Measurements from ENCODE around the gene ANKRD13B.
"Not testable (repeated sequence)": the region's sequence is repeated elsewhere in the genome, so short reads cannot be mapped to it uniquely, and the experiment has no call there.

ANKRD13B gene

GRCh38 chr17:29592850-29593551 is at the start of gene ANKRD13B:
TSS of gene ANKRD13B (plus strand) at chr17:29593132. CDS start at chr17:29593622, 490 bp downstream.
- DNase-seq, result peak; percentile 72

- no peak for DNase-seq
Measured at GRCh38 chr17:29544066-29544465, 48.9 kb upstream of the ANKRD13B start.

- DNase-seq, result no peak
Measured at GRCh38 chr17:29546085-29546484, 46.8 kb upstream of the ANKRD13B start.

- no peak for DNase-seq
Measured at GRCh38 chr17:29546830-29547229, 46.1 kb upstream of the ANKRD13B start.

GRCh38 chr17:29549177-29549923 is 43.6 kb upstream of the ANKRD13B start:
- DNase-seq, result peak in 1 of 2 experiments; percentile 9

GRCh38 chr17:29555840-29556239 is 37.1 kb upstream of the ANKRD13B start:
- no peak for DNase-seq

GRCh38 chr17:29557085-29557738 is 35.7 kb upstream of the ANKRD13B start:
- no peak for DNase-seq

DNA sequence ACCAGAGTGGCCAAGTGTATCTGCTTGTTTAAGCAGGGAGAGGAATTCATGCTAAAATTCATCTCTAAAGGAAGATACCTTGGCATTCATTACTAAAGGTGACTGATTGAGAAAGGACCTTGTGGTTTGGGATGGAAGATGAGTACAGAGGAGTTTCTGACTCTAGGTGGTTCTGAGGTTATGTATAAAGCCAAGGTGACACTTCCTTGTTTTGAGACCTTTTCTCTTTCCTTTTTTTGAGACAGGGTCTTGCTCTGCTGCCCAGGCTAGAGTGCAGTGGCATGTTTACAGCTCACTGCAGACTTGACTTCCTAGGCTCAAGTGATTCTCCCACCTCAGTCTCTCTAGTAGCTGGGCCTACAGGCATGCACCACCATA is 35.2 kb upstream of the ANKRD13B start:
- no peak for DNase-seq

DNA sequence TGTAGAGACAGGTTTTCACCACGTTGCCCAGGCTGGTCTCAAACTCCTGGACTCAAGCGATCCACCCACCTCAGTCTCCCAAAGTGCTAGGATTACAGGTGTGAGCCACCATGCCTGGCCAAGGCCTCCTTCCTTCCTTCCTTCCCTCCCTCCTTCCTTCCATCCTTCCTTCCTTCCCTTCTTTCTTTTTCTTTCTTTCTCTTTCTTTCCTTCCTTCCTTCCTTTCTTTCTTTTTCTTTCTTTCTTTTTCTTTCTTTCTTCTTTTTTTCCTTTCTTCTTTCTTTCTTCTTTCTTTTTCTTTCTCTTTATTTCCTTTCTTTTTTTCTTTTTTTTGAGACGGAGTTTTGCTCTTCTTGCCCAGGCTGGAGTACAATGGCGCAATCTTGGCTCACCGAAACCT is 34.8 kb upstream of the ANKRD13B start:
- not testable (repeated sequence) for DNase-seq

DNA sequence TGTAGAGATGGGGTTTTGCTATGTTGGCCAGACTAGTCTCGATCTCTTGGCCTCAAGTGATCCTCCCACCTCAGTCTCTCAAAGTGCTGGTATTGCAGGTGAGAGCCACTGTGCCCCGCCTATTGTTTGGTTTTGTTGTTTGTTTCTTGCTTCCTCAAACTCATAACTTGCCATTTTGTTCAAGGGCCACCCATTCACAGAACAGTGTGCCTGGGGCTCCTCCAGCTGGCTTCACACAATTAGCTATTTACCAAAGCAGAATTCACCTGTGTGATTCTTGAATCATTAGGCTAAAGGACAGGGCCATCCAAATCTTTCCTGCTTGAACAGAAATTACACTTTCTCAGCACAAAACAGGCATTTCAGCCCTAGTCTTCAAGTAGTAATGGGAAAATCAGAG is 33.3 kb upstream of the ANKRD13B start:
- DNase-seq, result no peak

DNA sequence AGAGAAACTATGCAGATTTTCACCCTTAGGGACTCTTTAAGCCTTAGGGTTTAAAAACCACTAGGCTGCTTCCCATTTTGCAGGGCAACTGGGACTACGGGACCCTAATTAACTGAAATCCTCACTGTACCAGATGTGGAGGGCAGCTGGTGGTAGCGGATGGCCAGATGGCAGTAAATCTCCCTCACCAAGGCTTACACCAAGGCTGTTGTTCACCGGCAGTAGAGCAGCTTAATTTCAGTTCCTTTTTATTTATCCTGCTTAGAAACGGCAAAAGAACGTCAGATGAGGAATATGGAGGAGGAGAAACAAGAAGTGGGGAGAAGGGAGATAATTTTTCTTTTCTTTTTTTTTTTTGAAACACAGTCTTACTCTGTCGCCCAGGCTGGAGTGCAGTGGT is 32.6 kb upstream of the ANKRD13B start:
- DNase-seq, result no peak

DNA sequence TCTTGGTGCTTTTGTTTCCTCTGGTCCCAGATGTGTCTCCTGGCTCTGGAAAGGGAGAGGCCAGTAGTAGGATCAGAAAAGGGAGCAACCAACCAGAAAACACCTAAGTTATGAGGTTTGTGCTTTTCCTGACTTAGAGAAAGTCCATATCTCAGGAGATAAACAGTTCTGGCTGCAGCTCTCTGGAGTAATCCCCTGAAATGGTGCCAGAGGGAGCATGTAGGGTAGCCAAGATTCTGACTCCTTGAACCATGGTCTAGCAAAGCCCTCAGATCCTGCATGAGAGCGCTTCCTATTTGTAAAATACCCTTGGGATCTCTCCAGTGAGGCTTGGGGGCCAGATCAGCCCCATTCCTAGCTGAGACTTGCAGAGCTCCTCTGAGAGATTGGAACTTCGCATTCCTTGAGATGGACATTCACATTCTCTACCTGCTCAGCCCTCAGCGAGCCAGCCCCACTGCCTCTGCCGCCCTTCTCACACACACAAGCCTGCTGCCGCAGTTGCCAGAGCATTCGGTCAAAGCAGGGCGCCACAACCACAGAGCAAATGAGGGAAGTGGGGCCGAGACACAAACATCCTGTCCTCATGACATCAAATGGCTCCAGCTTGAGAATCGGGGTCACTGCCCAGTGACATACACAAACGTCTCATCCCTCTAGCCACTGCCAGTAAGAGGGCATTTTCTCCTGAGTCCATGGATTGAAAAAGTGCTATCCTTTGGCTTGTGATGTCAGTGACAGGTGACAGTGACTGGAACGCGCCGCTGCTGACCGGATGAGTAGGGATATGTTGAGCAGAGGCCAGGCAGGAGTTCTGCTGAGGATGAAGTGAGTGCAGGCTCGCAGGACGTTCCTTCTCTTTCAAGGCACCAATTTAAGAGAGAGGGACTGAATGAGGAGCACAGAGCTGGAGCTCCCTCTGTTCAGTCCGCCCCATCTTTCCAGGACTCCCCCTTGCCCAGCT is 31.1 kb upstream of the ANKRD13B start:
- no peak for DNase-seq

DNA sequence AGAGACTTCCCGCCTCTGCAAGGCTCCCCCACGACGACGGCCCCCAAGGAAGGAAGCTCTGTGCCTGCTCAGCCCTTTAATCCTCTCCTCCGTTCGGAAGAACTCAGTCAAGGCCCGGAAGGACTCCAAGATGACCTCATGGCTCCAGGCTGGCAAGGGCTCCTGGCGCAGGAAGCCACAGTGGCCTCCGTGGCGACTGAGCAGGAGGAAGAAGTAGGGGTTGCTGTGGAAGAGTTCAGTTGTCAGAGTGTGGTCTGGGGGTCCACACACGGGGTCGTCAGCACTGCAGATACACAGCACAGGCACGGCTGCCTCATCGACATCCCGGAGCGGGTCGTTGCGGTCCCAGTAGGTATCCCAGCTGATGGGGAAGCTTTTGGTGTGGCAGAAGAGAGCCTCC is 30.3 kb upstream of the ANKRD13B start:
- no peak for DNase-seq

GRCh38 chr17:29563816-29564215 is 29.1 kb upstream of the ANKRD13B start:
- DNase-seq, result no peak

DNA sequence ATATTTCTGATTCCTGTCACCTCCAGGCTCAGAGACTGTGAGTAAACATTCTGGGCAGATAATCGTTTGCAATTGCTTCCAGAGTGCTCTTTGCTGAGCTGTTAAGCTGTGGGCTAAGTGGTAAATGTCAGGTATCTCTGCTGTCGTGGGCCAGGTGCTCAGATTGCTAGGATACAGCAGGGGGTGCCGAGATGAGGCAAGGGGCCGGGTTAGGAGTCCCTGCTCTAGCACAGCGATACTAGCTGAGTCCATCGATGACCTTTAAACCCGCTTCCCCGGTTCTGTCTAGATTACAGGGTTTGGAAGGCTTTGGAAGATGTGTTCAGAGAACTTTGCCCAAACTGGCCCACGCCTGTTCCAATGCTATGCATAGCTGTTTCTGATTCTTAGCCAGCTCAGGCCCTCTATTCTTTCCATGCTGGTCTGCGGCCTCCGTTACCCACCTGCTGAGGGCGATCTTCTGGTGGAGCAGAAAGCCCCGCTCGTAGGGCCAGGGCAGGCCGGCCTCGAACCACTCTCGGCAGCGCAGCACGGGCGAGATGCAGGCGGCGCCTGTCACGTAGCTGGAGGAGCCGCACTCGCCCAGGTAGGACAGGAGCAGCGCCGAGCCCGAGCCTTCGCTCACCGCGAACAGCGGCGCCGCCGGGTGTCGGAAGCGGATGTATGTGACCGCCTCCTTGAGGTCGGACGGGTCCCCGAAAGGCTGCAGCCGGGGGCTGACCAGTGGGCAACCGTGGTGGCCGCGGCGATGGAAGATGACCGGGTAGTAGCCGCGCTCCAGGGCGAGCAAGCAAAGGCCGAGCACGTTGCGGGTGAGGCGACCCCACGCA is 27.1 kb upstream of the ANKRD13B start:
- DNase-seq, result peak; percentile 11 to 32

DNA sequence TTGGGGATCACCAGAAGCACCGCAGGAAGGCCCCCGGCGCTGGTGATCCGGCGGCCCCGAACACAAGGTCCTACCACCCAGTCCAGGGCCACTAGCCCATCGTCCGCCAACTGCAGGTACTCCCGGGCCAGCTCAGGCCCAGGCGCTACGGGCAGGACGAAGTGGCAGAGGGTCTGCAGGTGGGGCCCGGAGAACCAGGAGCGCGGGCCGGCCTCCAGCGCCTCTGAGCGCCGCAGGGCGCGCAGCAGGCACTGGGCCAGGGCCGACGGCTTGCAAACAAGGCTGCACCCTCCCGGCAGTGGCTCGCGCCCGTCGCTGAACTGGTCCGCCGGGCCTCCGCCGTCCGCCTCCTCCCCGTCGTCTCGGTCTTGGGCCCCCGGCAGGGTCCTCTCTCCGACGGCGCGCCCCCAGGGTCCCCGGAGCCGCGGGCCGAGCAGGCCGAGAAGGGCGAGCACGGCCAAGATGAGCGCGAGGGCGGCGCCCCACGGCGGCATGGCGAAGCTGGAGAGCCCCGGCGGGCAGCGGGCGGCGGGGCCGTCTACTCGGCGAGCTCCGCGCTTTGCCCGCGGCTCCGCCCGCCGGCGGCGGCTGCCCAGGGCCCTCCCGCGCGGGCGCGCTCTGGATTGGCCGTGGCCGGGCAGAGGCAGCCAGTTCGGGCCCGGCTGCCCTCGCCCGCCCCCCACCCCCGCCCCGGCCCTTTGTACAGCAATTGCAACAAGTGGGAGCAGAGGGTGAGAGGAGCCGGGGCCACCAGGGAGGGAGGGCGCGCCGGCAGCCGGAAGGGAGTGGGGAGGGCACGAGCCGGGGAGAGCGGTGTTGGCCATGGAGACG is 26.2 kb upstream of the ANKRD13B start, which contains the start of gene ABHD15:
Gene ABHD15, minus strand, starts transcription at position 565 of the 831 bp plus-strand sequence. Its CDS starts 71 bp downstream, at position 494.
- DNase-seq, result peak; percentile 31 to 72

GRCh38 chr17:29567304-29567553 is 25.7 kb upstream of the ANKRD13B start:
- DNase-seq, result peak in 1 of 2 experiments; percentile 54

DNA sequence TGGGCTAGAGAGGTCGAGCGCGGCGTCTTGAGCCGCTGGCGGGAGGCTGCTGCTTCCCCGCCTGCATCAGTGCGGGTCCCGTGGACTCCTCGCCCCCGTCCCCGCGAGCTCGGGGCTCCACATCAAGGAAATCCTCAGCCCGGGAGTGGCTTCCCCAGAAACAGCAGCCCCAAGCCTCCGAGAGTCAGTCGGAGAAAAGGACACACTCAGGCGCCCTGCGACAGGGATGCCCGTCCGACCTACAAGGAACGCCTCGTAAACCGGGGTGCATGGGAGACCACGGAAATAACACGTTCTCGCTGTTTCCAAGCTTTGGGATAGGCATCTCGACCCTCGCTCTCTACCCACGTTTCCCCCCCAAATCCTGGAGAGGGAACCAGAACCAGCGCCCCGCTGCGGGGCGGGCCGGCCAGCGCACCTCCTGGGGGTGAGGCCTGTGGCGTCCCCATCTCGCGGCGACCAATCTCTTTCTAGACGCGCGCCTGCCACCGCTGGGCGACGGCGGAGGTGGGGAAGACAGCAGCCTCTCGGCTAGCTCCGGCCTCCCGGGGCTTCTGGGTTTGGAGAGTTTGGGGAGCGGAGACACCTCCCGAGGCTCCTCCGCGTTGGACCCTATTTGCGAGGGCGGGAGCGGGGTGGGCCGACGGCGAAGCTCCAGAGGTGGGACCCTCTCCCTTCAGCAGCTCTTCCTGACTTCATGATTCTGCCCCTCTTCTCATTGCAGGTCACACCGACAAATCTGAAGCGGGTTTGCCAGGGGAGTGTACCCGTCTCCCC is 25.2 kb upstream of the ANKRD13B start:
- peak; percentile 49 to 73 for DNase-seq

DNA sequence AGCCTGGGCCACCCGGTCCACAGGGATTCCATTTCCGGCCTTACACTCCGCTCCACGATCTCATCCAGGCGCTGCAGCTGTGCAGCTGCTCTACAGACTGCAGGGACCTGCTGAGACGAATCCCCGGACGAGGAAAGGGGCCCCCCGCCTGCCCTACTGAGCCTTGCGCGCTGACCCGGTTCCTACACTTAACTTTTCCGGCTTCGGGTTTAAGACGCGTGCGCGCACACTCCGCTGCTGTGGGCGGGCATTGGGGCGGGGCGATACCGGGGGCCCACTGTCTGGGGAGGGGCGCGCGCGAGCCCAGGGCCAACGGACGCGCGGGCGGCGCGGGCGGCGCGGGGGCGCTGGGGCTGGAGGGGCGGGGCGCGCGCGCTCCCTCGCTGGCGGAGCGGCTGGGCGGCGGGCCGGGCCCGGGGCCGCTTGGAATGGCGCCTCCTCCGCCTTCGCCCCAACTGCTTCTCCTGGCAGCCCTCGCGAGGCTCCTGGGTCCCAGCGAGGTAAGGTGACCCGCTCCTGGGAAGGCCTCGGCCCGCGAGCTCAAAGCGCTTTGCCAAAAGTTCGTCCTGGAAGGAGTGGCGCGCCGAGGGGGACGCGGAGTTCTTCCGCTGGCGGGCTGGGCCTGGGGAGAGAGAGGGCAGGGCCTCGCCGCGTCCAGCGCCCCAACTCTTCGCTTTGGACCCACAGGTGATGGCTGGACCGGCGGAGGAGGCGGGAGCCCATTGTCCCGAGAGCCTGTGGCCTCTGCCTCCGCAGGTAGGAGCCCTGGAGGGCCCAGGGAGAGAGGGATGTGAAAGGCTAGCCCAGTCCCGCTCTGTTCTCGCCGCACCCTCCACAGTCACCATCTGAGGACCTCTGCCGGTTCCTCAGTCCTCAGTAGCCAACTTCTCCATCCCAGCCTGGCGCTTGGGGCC is 24.3 kb upstream of the ANKRD13B start, which contains the start of gene TP53I13:
Gene TP53I13, plus strand, starts transcription at position 371 of the 914 bp plus-strand sequence. Its CDS starts 58 bp downstream, at position 429.
- peak; percentile 78 to 90 for DNase-seq
